Measurements from ENCODE around the gene IPPK.
A peak's percentile ranks its signal among the peaks of the same experiment; 100 is the strongest.
"Not testable (repeated sequence)": the region's sequence is repeated elsewhere in the genome, so short reads cannot be mapped to it uniquely, and the experiment has no call there.

Gene IPPK

DNA sequence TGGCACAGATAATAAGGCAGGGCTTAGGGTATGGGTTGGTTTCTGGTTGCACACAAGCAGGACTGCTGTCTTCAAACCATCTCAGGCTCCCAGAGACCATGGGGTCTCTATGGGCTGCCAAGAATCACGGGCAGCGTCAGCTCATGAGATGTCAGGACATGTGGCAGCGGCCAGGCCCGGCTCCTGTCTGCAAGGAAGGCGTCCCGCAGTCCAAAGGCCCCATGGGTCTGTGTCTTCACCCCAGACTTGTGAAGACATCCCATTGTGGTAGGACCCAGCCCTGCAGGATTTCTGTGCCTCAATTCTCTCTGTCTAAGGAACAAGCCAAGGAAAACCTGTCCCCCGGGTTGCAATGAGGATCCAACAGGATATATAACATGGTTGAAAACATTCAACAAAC, 32.6 kb downstream of the IPPK start:
- no peak for DNase-seq

- no peak for DNase-seq
These were observed 33.3 kb downstream of the IPPK start for GRCh38 chr9:92636627-92637026.

DNA sequence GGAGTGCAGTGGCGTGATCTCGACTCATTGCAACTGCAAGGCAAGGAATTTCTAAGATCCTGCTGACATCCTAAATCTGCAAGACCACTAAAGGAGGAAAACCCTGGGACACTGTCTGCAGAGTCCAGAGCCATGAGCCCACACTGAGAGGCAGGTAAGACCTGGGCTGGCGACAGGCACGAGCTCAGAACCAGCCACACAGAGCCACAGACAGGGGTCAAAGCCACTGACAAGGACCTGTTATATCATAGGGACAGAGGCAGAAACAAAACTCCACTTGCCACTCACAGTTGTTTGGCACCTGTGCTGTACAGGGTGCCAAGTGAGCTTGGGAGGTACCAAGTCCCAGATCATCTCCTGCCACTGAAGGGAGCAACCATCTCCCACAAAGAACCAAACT, 34.2 kb downstream of the IPPK start:
- DNase-seq, result no peak

- DNase-seq, result peak; percentile 35
These were observed 35.0 kb downstream of the IPPK start for GRCh38 chr9:92634712-92635605.

GRCh38 chr9:92633614-92634278, 36.2 kb downstream of the IPPK start:
- DNase-seq, result no peak

GRCh38 chr9:92632641-92633040, 37.3 kb downstream of the IPPK start:
- DNase-seq, result no peak

GRCh38 chr9:92631452-92632343, 38.2 kb downstream of the IPPK start:
- DNase-seq, result no peak

- no peak for DNase-seq
These were observed 42.3 kb downstream of the IPPK start for GRCh38 chr9:92627651-92628050.

DNA sequence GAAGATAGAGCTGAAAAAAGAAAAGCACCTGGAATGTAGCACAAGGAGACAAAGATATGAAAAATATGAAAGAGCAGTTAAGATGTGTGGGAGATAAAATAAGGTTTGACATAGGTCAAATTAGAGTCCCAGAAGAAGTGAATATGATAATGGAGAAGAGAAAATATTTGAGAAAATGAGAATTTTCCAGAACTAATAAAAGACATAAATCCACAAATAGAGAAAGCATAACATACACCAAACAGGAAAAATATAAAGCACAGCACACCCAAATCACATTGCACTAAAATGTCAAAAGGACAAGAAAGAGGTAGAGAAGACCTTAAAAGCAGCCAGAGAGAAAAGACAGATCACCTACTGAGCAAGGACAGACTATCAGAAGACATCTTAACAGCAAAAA, 43.4 kb downstream of the IPPK start:
- no peak for DNase-seq

- DNase-seq, result not testable (repeated sequence)
These were observed 46.0 kb downstream of the IPPK start for GRCh38 chr9:92623936-92624335.

DNA sequence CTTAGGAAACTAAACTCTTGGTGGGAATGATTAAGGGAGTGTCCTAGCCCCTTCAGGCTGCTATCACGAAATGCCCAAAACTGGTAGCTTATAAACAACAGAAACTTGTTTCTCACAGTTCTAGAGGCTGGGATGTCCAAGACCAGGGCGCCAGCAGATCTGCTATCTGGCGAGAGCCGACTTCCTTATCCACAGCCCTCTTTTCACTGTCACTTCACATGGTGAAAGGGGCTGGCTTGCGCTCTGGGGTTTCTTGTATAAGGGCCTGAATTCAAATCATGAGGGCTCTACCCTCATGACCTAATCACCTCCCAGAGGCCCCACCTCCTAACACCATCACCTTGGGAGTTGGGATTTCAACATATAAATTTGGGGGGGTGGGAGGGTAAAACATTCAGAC, 49.1 kb downstream of the IPPK start:
- no peak for DNase-seq

GRCh38 chr9:92619601-92620300, 50.2 kb downstream of the IPPK start:
- DNase-seq, result no peak

GRCh38 chr9:92618633-92619225, 51.2 kb downstream of the IPPK start:
- DNase-seq, result no peak

GRCh38 chr9:92617951-92618510, 51.9 kb downstream of the IPPK start:
- no peak for DNase-seq

GRCh38 chr9:92617195-92617813, 52.6 kb downstream of the IPPK start:
- no peak for DNase-seq

GRCh38 chr9:92616655-92617111, 53.2 kb downstream of the IPPK start:
- DNase-seq, result no peak

DNA sequence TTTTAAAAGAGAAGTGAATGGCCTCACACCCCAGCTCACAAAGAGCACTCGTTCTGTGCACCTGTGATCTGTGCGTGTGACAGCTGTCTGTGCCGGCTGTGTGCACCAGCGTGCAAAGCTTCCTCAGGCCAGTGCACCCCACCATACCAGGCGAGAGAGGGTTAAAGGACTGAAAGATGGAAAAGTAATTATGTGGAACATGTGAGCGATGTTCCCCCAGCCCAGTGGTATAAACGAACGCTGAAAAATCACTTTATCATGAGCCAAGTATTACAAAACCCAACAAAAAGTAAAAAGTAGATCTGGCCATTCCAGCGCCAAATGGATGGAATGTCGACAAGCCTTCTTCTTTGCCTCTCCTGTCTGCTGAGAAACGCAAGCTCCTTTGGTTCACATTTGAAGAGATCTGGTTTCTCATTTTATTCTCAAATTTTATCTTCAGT, 53.7 kb downstream of the IPPK start:
- DNase-seq, result no peak

- no peak for DNase-seq
These were observed 54.1 kb downstream of the IPPK start for GRCh38 chr9:92615790-92616189.

DNA sequence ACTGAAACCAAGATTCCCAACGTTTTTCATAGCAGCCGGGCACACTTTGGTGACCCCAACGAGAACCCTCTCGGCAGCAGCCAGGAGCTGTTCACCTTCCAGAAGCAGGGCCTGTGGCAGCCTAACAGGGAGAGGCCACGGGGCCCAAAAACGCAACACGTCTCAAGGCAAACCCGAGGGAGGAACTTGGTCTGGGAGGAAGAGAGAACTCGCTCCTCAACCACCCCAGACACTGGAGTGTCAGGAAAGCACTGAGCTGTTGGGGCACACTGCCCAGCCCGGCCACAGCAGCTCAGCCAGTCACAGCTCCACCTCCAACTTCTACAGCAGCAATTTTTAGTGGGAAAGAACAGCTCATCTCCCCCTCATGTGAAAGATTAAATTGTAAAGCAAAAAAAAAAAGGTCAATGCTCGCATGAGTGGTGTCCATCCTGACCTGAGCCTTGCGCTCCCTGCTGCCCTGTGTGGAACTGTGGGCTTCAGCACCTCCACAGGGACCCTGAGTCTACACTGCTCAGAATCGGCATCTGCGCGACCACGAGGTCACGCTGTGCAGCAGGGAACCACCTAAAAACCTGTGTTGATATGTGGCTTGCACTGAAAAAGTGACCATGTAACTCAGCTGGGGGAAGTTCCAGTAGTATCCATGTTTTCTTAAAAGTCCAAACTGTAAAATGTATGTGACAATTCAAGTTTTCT, 55.0 kb downstream of the IPPK start:
- DNase-seq, result no peak

- DNase-seq, result no peak
These were observed 55.8 kb downstream of the IPPK start for GRCh38 chr9:92614123-92614510.
